Measurements from ENCODE around the gene SERGEF. TPM values are rescaled to one million over a fixed set of nuclear protein-coding genes. Genes with fewer than 3 reads are reported as not detected.

The SERGEF gene
- total and polyA plus RNA-seq, 4 donors = 12.0 to 17.9 (median 13.4) TPM

- Histone ChIP-seq H3K36me3 (ENCODE audit: control insufficient read depth in 4 of 4, insufficient read depth in 3 of 4, low read depth in 1 of 4, low read length in 3 of 4) (no peaks in the 10 kb centered on the region), H3K4me1 (ENCODE audit: control insufficient read depth in 4 of 4, insufficient read depth in 4 of 4, low read length in 3 of 4) (peaks cover 1 to 22% (median 19%) of the 10 kb centered on the region in 4 donors), H3K27ac (ENCODE audit: low read depth in 1 of 2, low read length in 2 of 2) (no peak overlapping the region), H3K4me3 (ENCODE audit: low read depth in 1 of 3, low read length in 3 of 3) (no peak overlapping the region), H3K9me3 (ENCODE audit: control insufficient read depth in 4 of 4, low read length in 3 of 4) (no peaks in the 10 kb centered on the region), H3K9ac (ENCODE audit: low read depth in 1 of 2, low read length in 2 of 2) (no peak overlapping the region), H3K27me3 (ENCODE audit: control insufficient read depth in 4 of 4, insufficient read depth in 4 of 4, low read length in 3 of 4) (no peaks in the 10 kb centered on the region)
- TF ChIP-seq EGR1 (IDR thresholded peaks at IDR 0.05; ENCODE audit: low read depth in 2 of 2) (no peak), CTCF (IDR thresholded peaks at IDR 0.05; ENCODE audit: low read depth, low read length, missing input control) (no peak), JUND (IDR thresholded peaks at IDR 0.05) (no peak), TAF1 (conservative IDR thresholded peaks at IDR 0.05) (no peak), FOXA2 (IDR thresholded peaks at IDR 0.05) (no peak), HNF4G (IDR thresholded peaks at IDR 0.05) (no peak)
- WGBS = 92% methylated on average over 10 of the region's 10 CpGs
- no peak for DNase-seq (ENCODE audit: low spot score)
These were observed 259.2 kb downstream of the SERGEF start for GRCh38 chr11:17753641-17754040.

- H3K36me3 ChIP-seq (ENCODE audit: control insufficient read depth in 4 of 4, insufficient read depth in 3 of 4, low read depth in 1 of 4, low read length in 3 of 4) = no peaks in the 10 kb centered on the region
- H3K4me3 ChIP-seq (ENCODE audit: low read depth in 1 of 3, low read length in 3 of 3) = no peak overlapping the region
- no peaks in the 10 kb centered on the region for H3K27me3 ChIP-seq (ENCODE audit: control insufficient read depth in 4 of 4, insufficient read depth in 4 of 4, low read length in 3 of 4)
- peaks cover 1 to 22% (median 19%) of the 10 kb centered on the region in 4 donors for H3K4me1 ChIP-seq (ENCODE audit: control insufficient read depth in 4 of 4, insufficient read depth in 4 of 4, low read length in 3 of 4)
- no peak overlapping the region for H3K9ac ChIP-seq (ENCODE audit: low read depth in 1 of 2, low read length in 2 of 2)
- 76% methylated on average over 5 of the region's 5 CpGs for WGBS
- TF ChIP-seq ZBTB33 (IDR thresholded peaks at IDR 0.05) (no peak), ATF3 (IDR thresholded peaks at IDR 0.05) (no peak), REST (IDR thresholded peaks at IDR 0.05) (no peak), SP1 (IDR thresholded peaks at IDR 0.05) (no peak), HNF4A (conservative IDR thresholded peaks at IDR 0.05) (no peak), NR2F2 (IDR thresholded peaks at IDR 0.05) (no peak), MAX (IDR thresholded peaks at IDR 0.05) (no peak), RXRA (IDR thresholded peaks at IDR 0.05) (no peak), EGR1 (IDR thresholded peaks at IDR 0.05; ENCODE audit: low read depth in 2 of 2) (no peak), YY1 (IDR thresholded peaks at IDR 0.05) (no peak)
- H3K27ac ChIP-seq (ENCODE audit: low read depth in 1 of 2, low read length in 2 of 2) = no peak overlapping the region
- no peaks in the 10 kb centered on the region for H3K9me3 ChIP-seq (ENCODE audit: control insufficient read depth in 4 of 4, low read length in 3 of 4)
- no peak for DNase-seq (ENCODE audit: low spot score)
These were observed 259.7 kb downstream of the SERGEF start for GRCh38 chr11:17753153-17753552.
